Measurements from ENCODE around the gene CLDN10.

GRCh38 chr13:95607366-95607765 lies 54.8 kb downstream of the CLDN10 start:
- no peak for TF ChIP-seq POLR2A (IDR thresholded peaks at IDR 0.05; ENCODE audit: low read depth, low read length)
- no peak for TF ChIP-seq POLR2AphosphoS5 (IDR thresholded peaks at IDR 0.05; ENCODE audit: low read depth, low read length)

All from GM12892 (cell line).